ENCODE measurements around the gene CENPS. TPM values are rescaled to one million over a fixed set of nuclear protein-coding genes. Genes with fewer than 3 reads are reported as not detected.

Gene CENPS
- total RNA-seq, 1 experiment from 2014 or later: 17.8 TPM

GRCh38 chr1:10440305-10440704, 10.1 kb downstream of the CENPS start:
- Histone ChIP-seq H4K20me1 (ENCODE audit: control insufficient read depth, insufficient read depth, insufficient read length) (no peaks in the 10 kb centered on the region), H3K4me2 (ENCODE audit: insufficient read depth, insufficient read length, low read length) (no peak overlapping the region), H3K23me2 (ENCODE audit: insufficient read length, low read depth, low read length, poor library complexity, severe bottlenecking) (no peaks in the 10 kb centered on the region), H3K79me1 (ENCODE audit: insufficient read depth, low read depth, low read length, poor library complexity, severe bottlenecking) (no peaks in the 10 kb centered on the region), H2AK5ac (ENCODE audit: insufficient read length, low read length) (no peak overlapping the region), H3T11ph (ENCODE audit: low read length) (no peak overlapping the region), H3K27ac (ENCODE audit: insufficient read length, low read depth, low read length) (no peak overlapping the region), H3K56ac (ENCODE audit: insufficient read length, low read depth, low read length) (no peak overlapping the region), H4K8ac (replicated peaks; ENCODE audit: insufficient read length, low read depth, low read length) (no peak overlapping the region), H3K23ac (ENCODE audit: insufficient read length, low read depth, low read length) (no peak overlapping the region), H2BK15ac (ENCODE audit: low read depth, low read length) (no peak overlapping the region), H2BK12ac (ENCODE audit: insufficient read length, low read depth, low read length) (no peak overlapping the region), H3K9ac (ENCODE audit: extremely low read depth, insufficient read length, low read length) (no peak overlapping the region), H3K14ac (ENCODE audit: insufficient read depth, low read length) (no peak overlapping the region), H2AFZ (ENCODE audit: low read length) (no peak overlapping the region), H2BK5ac (ENCODE audit: insufficient read length, low read length) (no peak overlapping the region), H2BK120ac (ENCODE audit: low read depth, low read length, poor library complexity, severe bottlenecking) (no peak overlapping the region), H3K4me1 (ENCODE audit: insufficient read depth, low read length) (no peaks in the 10 kb centered on the region), H3K4ac (ENCODE audit: low read depth, low read length) (no peak overlapping the region), H4K5ac (ENCODE audit: insufficient read length, low read depth, low read length) (no peak overlapping the region), H2BK20ac (ENCODE audit: low read depth, low read length, poor library complexity, severe bottlenecking) (no peak overlapping the region), H4K91ac (ENCODE audit: insufficient read length, low read depth, low read length) (no peak overlapping the region), H3K18ac (ENCODE audit: insufficient read length, low read depth, low read length) (no peak overlapping the region), H3K9me3 (ENCODE audit: control insufficient read depth, low read depth, low read length) (no peaks in the 10 kb centered on the region), H3K27me3 (ENCODE audit: insufficient read depth, low read length) (no peaks in the 10 kb centered on the region), H3K79me2 (ENCODE audit: insufficient read depth, low read length) (no peaks in the 10 kb centered on the region)
- peaks cover 0 to 4% (median 0%) of the 10 kb centered on the region in 3 experiments; a peak in 2 of 7 replicates for H3K36me3 Mint-ChIP-seq (ENCODE audit: insufficient read depth in 1 of 3, low read depth in 3 of 3)
- H3K9me3 Mint-ChIP-seq: no peaks in the 10 kb centered on the region
- H3K4me1 Mint-ChIP-seq: no peaks in the 10 kb centered on the region
- H3K4me3 Mint-ChIP-seq: no peak overlapping the region
- no CpG with 5 or more reads among the region's 2 CpGs for WGBS (ENCODE audit: extremely low coverage, insufficient read length, low lambda C conversion rate)
- TF ChIP-seq, protein P1, sequence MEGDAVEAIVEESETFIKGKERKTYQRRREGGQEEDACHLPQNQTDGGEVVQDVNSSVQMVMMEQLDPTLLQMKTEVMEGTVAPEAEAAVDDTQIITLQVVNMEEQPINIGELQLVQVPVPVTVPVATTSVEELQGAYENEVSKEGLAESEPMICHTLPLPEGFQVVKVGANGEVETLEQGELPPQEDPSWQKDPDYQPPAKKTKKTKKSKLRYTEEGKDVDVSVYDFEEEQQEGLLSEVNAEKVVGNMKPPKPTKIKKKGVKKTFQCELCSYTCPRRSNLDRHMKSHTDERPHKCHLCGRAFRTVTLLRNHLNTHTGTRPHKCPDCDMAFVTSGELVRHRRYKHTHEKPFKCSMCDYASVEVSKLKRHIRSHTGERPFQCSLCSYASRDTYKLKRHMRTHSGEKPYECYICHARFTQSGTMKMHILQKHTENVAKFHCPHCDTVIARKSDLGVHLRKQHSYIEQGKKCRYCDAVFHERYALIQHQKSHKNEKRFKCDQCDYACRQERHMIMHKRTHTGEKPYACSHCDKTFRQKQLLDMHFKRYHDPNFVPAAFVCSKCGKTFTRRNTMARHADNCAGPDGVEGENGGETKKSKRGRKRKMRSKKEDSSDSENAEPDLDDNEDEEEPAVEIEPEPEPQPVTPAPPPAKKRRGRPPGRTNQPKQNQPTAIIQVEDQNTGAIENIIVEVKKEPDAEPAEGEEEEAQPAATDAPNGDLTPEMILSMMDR (conservative IDR thresholded peaks at IDR 0.05): no peak
- no peaks in the 10 kb centered on the region for H3K27me3 Mint-ChIP-seq (ENCODE audit: low read depth)
- H3K27ac Mint-ChIP-seq: 0 out of 7 replicates have a peak overlapping the region, but pooled peaks of 1 of the 3 experiments have one; percentile 54
- DNase-seq: no peak
